DND-41 (cell line): Measurements from ENCODE around the gene C19orf47.

Experiments used
- ATAC-seq: fragments of 200-7000 bp; cut with Tn5 transposase; 3 replicates; pipeline ENCODE4 v1.9.1; 2021; ENCODE audit warnings: low read depth; ENCODE audit not compliant: insufficient read depth
- DNase-seq: peaks from one replicate; pipeline ENCODE4 v3.0.0-alpha.2; 2020
- H2AFZ ChIP-seq: 2 replicates; pipeline ENCODE4 v1.6.0; 2012; ENCODE audit warnings: low read depth, low read length
- H3K27ac ChIP-seq: 2 replicates; pipeline ENCODE4 v1.5.1; 2012; ENCODE audit warnings: low read length, inconsistent platforms
- H3K27me3 ChIP-seq: fragments of 200-600 bp; sonication (generic); 2 replicates; pipeline ENCODE4 v1.6.0; 2012; ENCODE audit warnings: low read length, mild to moderate bottlenecking, inconsistent platforms; ENCODE audit not compliant: insufficient read depth, poor library complexity
- H3K36me3 ChIP-seq: 2 replicates; pipeline ENCODE4 v1.5.1; 2012; ENCODE audit warnings: low read length, inconsistent platforms; ENCODE audit not compliant: insufficient read depth
- H3K4me1 ChIP-seq: 2 replicates; pipeline ENCODE4 v1.5.1; 2012; ENCODE audit warnings: mild to moderate bottlenecking, low read length; ENCODE audit not compliant: insufficient read depth
- H3K4me2 ChIP-seq: 2 replicates; pipeline ENCODE4 v1.6.0; 2012; ENCODE audit warnings: mild to moderate bottlenecking, moderate library complexity, low read length, inconsistent platforms; ENCODE audit not compliant: insufficient read depth
- H3K4me3 ChIP-seq, 2 experiments: fragments of 200-600 bp in 1 of 2; shearing (Covaris generic) in 1 of 2; 2 replicates each; pipeline ENCODE4 v1.5.1; 2012 to 2016; ENCODE audit warnings: inconsistent platforms in 2 of 2, low read length in 2 of 2, mild to moderate bottlenecking in 2 of 2, low read depth in 1 of 2, moderate library complexity in 1 of 2
- H3K79me2 ChIP-seq: 2 replicates; pipeline ENCODE4 v1.6.0; 2012; ENCODE audit warnings: low read length, inconsistent platforms; ENCODE audit not compliant: insufficient read depth
- H3K9ac ChIP-seq: 2 replicates; pipeline ENCODE4 v1.6.0; 2012; ENCODE audit warnings: low read depth, mild to moderate bottlenecking, inconsistent platforms, low read length, moderate library complexity
- H3K9me3 ChIP-seq: 2 replicates; pipeline ENCODE4 v1.5.1; 2012; ENCODE audit warnings: low read length, moderate library complexity, mild to moderate bottlenecking, inconsistent platforms; ENCODE audit not compliant: insufficient read depth, severe bottlenecking
- H4K20me1 ChIP-seq: 2 replicates; pipeline ENCODE4 v1.6.0; 2012; ENCODE audit warnings: low read length; ENCODE audit not compliant: insufficient read depth
- EZH2 ChIP-seq: IDR thresholded peaks from 3 replicates; pipeline ENCODE4 v1.6.1; 2012; ENCODE audit warnings: borderline replicate concordance, low read depth, mild to moderate bottlenecking, moderate library complexity, low read length, inconsistent platforms; ENCODE audit not compliant: severe bottlenecking
- TF ChIP-seq, protein P1 (sequence below): IDR thresholded peaks from 2 replicates; pipeline ENCODE4 v1.5.1; 2012; ENCODE audit warnings: borderline replicate concordance, low read length, moderate library complexity, mild to moderate bottlenecking; ENCODE audit not compliant: poor library complexity, severe bottlenecking; ENCODE audit errors: extremely low read depth

The C19orf47 gene

DNA sequence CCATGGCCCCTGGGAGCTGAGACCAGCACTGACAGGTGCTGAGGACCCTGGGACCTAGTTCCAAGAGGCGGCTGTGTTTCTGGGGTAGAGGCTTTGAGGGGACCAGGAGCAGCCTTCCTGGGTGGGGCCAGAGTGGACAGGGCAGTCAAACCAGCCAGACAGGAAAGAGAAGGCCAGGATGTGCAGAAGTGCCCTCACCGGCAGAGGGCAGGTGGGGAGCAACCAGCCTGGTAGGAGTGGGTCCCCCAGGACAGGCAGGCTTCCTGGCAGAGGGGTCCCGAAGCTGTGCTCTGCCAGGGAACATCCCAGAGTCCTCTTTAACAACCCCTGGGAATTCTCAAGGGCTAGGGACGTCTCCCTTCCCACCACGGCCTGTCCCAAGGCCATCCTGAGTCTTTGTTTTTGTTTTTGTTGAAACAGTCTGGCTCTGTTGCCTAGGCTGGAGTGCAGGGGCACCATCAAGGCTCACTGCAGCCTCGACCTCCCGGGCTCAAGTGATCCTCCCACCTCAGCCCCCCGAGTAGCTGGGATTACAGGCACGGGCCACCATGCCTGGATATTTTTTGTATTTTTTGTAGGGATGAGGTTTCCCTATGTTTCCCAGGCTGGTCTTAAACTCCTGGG lies 44.8 kb upstream of the C19orf47 start:
- Histone ChIP-seq H3K27me3 (no peaks in the 10 kb centered on the region), H3K36me3 (no peaks in the 10 kb centered on the region), H4K20me1 (no peaks in the 10 kb centered on the region), H3K9me3 (no peaks in the 10 kb centered on the region), H2AFZ (no peak overlapping the region), H3K4me2 (no peak overlapping the region), H3K79me2 (no peaks in the 10 kb centered on the region), H3K27ac (no peak overlapping the region), H3K4me3 (no peak overlapping the region), H3K9ac (no peak overlapping the region), H3K4me1 (no peaks in the 10 kb centered on the region)
- ATAC-seq (no peak), DNase-seq (no peak)
- TF ChIP-seq, protein P1, sequence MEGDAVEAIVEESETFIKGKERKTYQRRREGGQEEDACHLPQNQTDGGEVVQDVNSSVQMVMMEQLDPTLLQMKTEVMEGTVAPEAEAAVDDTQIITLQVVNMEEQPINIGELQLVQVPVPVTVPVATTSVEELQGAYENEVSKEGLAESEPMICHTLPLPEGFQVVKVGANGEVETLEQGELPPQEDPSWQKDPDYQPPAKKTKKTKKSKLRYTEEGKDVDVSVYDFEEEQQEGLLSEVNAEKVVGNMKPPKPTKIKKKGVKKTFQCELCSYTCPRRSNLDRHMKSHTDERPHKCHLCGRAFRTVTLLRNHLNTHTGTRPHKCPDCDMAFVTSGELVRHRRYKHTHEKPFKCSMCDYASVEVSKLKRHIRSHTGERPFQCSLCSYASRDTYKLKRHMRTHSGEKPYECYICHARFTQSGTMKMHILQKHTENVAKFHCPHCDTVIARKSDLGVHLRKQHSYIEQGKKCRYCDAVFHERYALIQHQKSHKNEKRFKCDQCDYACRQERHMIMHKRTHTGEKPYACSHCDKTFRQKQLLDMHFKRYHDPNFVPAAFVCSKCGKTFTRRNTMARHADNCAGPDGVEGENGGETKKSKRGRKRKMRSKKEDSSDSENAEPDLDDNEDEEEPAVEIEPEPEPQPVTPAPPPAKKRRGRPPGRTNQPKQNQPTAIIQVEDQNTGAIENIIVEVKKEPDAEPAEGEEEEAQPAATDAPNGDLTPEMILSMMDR, result peak; percentile 10
- TF ChIP-seq EZH2, result no peak

DNA sequence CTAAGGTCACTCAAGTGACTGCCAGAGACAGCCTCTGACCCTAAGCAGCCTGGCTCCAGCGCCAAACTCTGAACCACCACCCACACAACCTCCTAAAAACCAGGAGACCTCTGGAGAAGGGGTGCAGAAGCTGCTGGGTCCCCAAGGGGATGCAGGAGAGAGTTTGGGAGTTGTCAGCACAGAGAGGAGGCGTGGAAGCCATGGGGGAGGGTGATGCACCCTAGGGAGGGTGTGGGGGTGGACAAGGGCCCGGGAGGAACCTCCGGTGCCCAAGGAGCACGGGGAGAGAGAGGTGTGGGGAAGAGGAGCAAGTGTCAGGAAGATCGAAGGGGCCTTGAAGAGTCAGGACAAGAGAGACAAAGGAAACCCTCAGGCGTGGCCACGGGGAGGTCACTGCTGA lies 43.9 kb upstream of the C19orf47 start:
- H3K4me2 ChIP-seq, result no peak overlapping the region
- H3K9ac ChIP-seq, result no peak overlapping the region
- H4K20me1 ChIP-seq, result no peaks in the 10 kb centered on the region
- ATAC-seq (no peak), DNase-seq (no peak)
- no peak overlapping the region for H3K4me3 ChIP-seq
- H3K4me1 ChIP-seq, result no peaks in the 10 kb centered on the region
- TF ChIP-seq EZH2, result no peak
- TF ChIP-seq, protein P1, result no peak
- H3K27ac ChIP-seq, result no peak overlapping the region
- H3K79me2 ChIP-seq, result no peaks in the 10 kb centered on the region
- no peaks in the 10 kb centered on the region for H3K36me3 ChIP-seq
- H2AFZ ChIP-seq, result no peak overlapping the region
- no peaks in the 10 kb centered on the region for H3K27me3 ChIP-seq
- H3K9me3 ChIP-seq, result no peaks in the 10 kb centered on the region

GRCh38 chr19:40390084-40390742 lies 42.0 kb upstream of the C19orf47 start, which contains the start of gene HIPK4:
Gene HIPK4 (minus strand): TSS chr19:40390181. CDS start chr19:40389902, 279 bp downstream.
- Histone ChIP-seq H3K36me3 (no peaks in the 10 kb centered on the region), H3K27ac (no peak within 1 kb of the TSS), H3K27me3 (no peaks in the 10 kb centered on the region), H2AFZ (no peak within 1 kb of the TSS), H3K9ac (no peak within 1 kb of the TSS), H3K4me2 (no peak within 1 kb of the TSS), H3K4me1 (no peaks in the 10 kb centered on the region), H4K20me1 (no peaks in the 10 kb centered on the region), H3K4me3 (no peak within 1 kb of the TSS), H3K9me3 (no peaks in the 10 kb centered on the region), H3K79me2 (no peaks in the 10 kb centered on the region)
- ATAC-seq, result no peak
- DNase-seq, result no peak
- no peak for TF ChIP-seq EZH2
- TF ChIP-seq, protein P1, result no peak
